ENCODE measurements around the gene MT1E.

GRCh38 chr16:56672761-56673536 lies 47.4 kb downstream of the MT1E start:
- TF ChIP-seq CTCF (IDR thresholded peaks at IDR 0.05; ENCODE audit: insufficient read depth, low read length) (no peak), POLR2AphosphoS5 (IDR thresholded peaks at IDR 0.05; ENCODE audit: low read depth) (no peak), REST (IDR thresholded peaks at IDR 0.05; ENCODE audit: insufficient replicate concordance, low read depth) (no peak), GABPA (IDR thresholded peaks at IDR 0.05; ENCODE audit: low read depth) (no peak), SPI1 (IDR thresholded peaks at IDR 0.05; ENCODE audit: borderline replicate concordance, low read depth) (no peak)

Measured in HL-60 (cell line).